Activated T-cell treated with anti-CD3 and anti-CD28 coated beads for 4 hours (primary cell): ENCODE measurements around the gene ACTRT2.

ENCODE experiments used
- DNase-seq: peaks from one replicate; pipeline ENCODE4 v3.0.0-alpha.2; 2020

ACTRT2 gene

GRCh38 chr1:3055051-3055450, 33.8 kb downstream of the ACTRT2 start:
- DNase-seq = no peak

DNA sequence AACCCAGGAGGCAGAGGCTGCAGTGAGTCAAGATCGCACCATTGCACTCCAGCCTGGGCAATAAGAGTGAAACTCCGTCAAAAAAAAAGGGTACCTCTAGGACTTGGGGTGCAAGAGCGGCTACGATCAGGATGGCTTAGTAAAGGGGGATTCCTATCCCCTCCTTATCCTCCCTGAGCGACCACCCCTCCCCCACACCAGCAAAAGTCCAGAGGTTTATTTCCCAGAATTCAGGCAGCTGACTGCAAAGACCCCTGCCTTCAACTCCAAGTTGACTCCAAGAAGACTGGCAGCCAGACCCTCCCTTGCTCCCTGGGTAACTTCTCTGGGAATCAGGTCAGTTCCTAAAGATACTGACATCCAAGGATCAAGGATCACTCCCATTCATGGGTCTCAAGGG, 35.4 kb downstream of the ACTRT2 start:
- DNase-seq = no peak

DNA sequence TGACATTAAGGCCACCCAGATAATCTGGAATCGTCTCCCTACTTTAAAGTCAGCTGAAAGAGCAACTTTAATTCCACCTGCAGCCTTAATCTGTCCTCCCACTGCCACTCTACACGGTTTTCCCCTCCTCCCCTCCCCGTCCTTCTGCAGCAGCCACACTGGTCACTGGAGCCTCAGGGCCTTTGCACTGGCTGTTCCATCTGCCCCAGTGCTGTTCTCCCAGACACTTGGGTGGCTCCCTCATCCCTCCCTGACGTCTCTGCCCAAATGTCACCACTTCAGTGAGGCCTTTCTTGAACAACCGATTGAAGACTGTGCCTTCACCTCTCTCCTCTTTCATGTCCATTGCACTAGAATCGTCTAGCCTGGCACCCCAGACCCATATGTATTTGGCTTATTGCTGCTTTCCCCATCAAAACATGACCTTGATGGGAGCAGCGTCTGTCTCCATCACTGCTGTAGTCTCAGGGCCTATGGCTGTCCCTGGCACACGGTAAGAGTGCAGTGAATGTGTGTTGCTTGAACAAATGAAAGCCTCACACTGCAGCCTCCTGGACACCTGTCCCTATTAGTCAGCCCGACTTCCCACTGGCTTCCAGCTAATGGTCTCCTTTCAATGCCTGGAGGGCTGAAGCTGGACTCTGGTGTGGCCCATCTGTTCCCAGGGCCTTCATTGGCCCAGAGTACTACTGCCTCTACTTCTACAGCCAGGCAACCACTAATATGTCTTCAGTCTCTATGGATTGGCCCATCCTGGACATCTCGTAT, 37.2 kb downstream of the ACTRT2 start:
- no peak for DNase-seq

DNA sequence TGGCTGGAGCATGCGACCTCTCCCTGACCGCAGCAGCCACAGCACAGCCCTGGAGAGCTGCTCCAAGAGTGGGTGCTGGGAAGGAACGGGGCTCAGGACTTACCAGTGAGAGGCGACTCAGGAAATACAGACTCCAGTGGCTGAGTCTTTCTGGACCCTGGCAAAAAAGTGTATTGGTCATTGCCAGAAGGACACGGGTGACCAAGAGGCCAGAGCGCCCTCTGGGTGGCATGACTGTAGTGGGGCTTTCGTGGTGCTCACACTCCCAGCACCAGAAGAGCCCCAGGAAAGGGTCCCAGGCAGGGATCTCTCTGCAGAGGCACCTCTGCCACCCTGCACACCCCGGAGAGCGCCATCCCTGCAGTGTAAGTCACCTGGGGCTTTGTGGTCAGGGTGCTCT, 38.9 kb downstream of the ACTRT2 start:
- DNase-seq = no peak

DNA sequence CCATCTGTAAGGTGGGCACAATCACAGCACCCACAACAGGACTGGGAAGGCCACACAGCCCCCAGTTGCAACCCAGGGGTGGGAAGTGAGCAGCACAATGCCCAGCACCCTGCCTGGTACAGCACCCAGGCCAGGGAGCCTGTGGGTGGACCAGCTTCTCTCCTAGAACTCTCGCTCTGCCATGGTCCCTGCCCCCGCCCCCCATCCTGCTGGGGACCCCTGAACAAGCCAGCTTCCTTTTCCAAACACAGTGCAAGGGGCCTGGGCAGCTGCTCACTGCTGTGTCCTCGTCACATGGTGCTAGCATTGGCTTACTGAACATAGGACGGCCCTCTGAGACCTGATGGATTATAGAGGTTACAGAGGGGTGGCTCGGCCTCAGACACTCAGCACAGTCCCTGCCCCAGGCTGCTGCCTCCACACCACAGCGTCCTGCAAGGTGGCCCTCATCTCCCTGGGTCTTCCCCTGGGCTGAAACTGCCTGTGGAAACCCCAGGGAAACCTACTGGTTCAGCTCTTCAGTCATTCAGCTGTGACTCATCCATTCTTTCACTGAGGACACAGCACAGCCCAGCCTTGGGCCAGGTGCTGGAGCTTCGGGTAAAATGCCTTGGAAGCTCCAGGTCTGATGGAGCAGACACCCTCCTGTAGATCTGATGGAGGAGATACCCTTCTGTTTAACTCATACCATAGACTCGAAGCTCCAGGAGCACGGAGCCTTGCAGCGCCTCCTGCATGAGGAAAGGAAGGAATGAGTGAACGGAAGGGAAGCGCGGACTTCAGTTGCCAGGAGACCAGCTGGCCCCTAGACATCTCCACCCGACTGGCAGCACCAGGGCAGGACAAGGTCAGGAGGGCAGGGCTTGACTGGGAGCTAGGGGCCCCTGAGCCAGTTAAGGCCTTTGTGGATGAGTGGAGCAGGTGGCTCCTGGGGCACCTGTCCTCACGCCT, 39.6 kb downstream of the ACTRT2 start:
- DNase-seq = no peak

GRCh38 chr1:3061566-3061965, 40.3 kb downstream of the ACTRT2 start:
- no peak for DNase-seq

- DNase-seq = no peak
These were observed 40.8 kb downstream of the ACTRT2 start for GRCh38 chr1:3061981-3062615.

GRCh38 chr1:3062616-3063378, 41.5 kb downstream of the ACTRT2 start:
- no peak for DNase-seq

GRCh38 chr1:3063379-3064295, 42.4 kb downstream of the ACTRT2 start:
- no peak for DNase-seq

DNA sequence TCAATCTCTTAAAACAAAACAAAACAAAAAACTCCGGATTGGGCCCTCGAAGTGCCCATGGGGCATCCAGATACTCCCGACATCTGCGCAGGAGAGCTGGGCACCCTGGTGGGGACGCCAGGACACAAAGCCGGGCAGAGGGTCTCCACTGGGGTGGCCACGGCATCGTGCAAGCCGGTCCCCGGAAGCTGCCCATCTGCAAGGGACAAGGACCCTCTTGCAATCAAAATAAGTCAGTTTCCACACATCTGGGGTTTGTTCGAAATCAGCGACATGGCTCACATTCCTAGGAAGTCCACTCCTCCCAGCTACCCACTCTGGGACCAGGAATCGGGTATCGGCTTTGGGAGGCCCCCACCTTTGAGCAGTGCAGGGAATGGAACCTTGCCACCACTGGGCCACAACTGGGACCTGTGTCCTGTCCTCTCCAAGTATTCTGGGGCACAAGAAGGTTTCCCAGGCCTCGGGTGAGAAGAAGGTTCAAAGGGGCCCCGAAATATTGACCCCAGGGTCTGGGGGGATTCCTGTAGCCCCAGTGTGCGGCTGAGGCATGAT, 43.1 kb downstream of the ACTRT2 start:
- DNase-seq = no peak

- no peak for DNase-seq
These were observed 43.6 kb downstream of the ACTRT2 start for GRCh38 chr1:3064901-3065300.

DNA sequence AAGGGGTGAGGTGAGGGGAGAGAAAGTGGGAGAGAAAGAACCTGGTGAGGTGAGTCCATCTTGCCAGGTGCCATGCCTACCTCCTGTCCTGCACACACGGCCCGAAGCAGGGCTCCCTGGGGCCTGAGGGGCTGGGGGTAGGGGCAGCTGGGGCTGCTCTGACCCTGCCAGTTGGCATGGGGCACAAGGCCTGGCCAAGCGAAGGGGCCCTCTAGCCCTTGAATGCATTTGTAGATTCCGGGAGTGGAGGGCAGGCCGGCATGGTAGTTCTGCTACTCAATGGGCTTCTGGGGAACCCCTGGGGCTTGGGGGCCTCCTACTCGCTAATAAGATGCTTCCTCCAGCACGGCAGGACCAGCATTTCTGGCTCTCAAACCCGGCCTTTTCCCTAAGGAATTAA, 44.1 kb downstream of the ACTRT2 start:
- no peak for DNase-seq

DNA sequence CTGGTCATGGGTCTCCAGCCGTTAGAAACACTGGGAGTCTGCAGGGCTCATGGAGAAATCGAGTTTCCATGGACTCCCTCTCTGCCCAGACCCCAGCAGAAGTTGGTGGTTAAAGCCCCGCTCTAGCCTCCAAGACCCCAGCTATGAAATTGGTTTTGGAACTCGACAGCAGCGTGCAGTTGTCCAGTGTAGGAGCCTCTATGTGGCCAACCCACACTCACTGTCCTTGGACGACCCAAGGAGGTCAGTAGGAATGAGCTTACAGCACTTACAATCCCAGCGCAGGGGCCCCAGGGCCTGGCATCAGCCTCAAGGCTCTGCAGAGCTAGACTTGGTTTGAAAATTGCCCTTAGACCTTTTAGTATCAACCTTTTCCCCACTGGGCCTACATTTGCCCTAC, 44.5 kb downstream of the ACTRT2 start:
- DNase-seq = no peak

GRCh38 chr1:3066250-3066711, 45.0 kb downstream of the ACTRT2 start:
- DNase-seq = no peak

DNA sequence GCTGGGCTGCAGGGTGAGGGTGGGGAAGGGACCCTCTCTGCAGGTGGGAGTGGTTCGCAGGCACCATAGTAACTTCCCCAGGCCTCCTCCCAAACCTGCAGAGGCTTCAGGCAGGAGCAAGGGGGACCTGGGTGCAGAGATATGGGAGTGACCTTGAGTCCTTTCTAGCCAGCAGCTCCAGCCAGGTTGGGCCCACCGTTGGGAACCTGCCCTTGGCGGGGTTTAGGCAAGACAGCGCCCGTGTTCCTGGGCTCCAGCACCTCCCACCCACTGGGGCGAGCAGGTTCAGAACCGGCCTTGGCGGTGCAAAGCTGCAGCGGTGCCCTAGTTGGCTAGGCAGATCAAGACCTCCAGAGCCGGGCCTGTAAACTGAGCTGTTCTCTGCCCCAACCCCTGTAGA, 45.6 kb downstream of the ACTRT2 start:
- DNase-seq = no peak

DNA sequence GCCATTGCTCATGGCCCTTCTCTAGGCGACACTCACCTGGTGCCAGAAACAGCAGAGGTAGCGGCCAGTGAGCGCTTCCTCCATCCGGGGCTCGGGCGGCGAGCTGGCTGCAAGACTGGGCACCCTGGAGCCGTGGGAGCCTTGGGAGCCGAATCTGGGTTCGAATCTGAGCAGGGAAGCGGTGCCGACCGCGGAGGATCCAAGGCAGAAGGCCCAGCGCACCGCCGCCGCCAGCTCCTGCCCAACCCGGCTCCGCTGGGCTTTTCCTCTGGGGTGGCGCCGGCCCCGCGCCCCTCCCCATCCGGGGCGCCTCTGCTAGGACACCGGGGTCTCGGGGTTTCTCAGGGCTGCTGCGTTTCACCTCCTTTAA, 46.0 kb downstream of the ACTRT2 start:
- DNase-seq = no peak

GRCh38 chr1:3067671-3068563, 46.6 kb downstream of the ACTRT2 start:
- DNase-seq = no peak

DNA sequence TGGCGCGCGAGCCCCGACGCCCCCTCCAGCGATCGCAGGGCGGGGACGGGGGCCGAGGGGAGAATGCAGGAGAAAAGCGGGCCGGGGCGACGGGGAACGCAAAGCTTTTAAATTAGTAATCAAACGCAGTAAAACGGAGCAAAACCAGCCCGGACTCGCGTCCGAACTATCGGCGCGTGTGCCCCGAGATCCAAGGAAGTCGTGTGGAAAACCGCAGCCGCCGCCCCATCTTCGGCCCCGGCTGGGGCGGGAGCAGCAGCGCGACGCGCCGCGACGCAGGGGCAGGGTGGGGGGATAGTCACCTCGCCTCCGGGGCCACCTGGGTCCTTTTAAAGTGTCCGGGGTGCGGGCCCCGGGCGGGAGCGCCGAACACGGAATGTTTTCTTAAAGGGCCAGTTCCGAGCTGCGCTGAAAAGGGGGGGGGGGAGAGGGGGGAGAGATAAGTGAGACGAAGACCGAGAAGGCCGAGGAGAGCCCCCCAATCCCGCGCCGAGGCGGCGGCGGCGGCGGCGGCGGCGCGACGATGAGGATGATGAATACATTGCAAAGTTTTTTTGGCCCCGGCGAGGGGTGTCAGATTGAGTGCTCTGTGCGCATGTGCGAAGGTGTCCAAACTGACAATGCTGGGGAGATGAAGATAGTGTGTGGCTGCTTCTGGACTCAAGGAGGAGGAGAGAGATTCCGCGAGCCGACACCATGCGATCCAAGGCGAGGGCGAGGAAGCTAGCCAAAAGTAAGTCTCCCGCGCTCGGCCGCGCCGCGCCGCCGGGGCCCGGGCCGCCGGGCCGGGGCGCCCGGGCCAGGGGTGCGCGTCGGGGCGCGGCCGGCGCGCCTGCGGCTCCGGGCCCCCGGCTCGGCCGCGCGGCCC, 47.5 kb downstream of the ACTRT2 start, which contains the start of gene PRDM16:
TSS of gene PRDM16 (plus strand) at position 640 of the 868 bp plus-strand sequence. CDS start at position 697, 57 bp downstream.
- peak; percentile 13 for DNase-seq
